ENCODE results near the gene TET3. TPM values are rescaled to one million over a fixed set of nuclear protein-coding genes. Genes with fewer than 3 reads are reported as not detected.

The TET3 gene
- total RNA-seq, 2 donors from 2014 or later = 20.3 to 22.5 TPM

GRCh38 chr2:73998451-73998850 is 13.7 kb downstream of the TET3 start:
- Mint-ChIP-seq H3K27me3 (no peaks in the 10 kb centered on the region), H3K27ac (peak overlapping the region; percentile 98), H3K36me3 (ENCODE audit: low read depth) (peaks cover 3% of the 10 kb centered on the region), H3K4me3 (peak overlapping the region; percentile 55), H3K4me1 (peaks cover 57% of the 10 kb centered on the region)
- ATAC-seq (peak; percentile 63), DNase-seq (peak in 2 of 3 donors; percentile 36 to 39)
- no peaks in the 10 kb centered on the region for H3K9me3 ChIP-seq (ENCODE audit: control insufficient read depth, low read length, poor library complexity, severe bottlenecking)

GRCh38 chr2:73998933-73999332 is 14.2 kb downstream of the TET3 start:
- peaks cover 54% of the 10 kb centered on the region for H3K4me1 Mint-ChIP-seq
- H3K27me3 Mint-ChIP-seq = no peaks in the 10 kb centered on the region
- ATAC-seq = no peak
- H3K9me3 ChIP-seq (ENCODE audit: control insufficient read depth, low read length, poor library complexity, severe bottlenecking) = no peaks in the 10 kb centered on the region
- H3K4me3 Mint-ChIP-seq = peak overlapping the region; percentile 55
- no peak for DNase-seq
- H3K36me3 Mint-ChIP-seq (ENCODE audit: low read depth) = peaks cover 3% of the 10 kb centered on the region
- H3K27ac Mint-ChIP-seq = peak overlapping the region; percentile 98

GRCh38 chr2:73999881-74000597 is 15.3 kb downstream of the TET3 start:
- ATAC-seq = no peak
- peak overlapping the region; percentile 31 for H3K4me3 Mint-ChIP-seq

GRCh38 chr2:74000666-74001065 is 16.0 kb downstream of the TET3 start:
- no peaks in the 10 kb centered on the region for H3K9me3 ChIP-seq (ENCODE audit: control insufficient read depth, low read length, poor library complexity, severe bottlenecking)
- Mint-ChIP-seq H3K36me3 (ENCODE audit: low read depth) (peaks cover 3% of the 10 kb centered on the region), H3K4me1 (peaks cover 50% of the 10 kb centered on the region), H3K4me3 (no peak overlapping the region), H3K27ac (peak overlapping the region; percentile 98), H3K27me3 (no peaks in the 10 kb centered on the region)
- DNase-seq (no peak), ATAC-seq (no peak)

More at GRCh38 chr2:73999881-74000597, 15.3 kb downstream of the TET3 start:
- DNase-seq = no peak
- H3K4me1 Mint-ChIP-seq = peaks cover 50% of the 10 kb centered on the region
- H3K27me3 Mint-ChIP-seq = no peaks in the 10 kb centered on the region
- H3K27ac Mint-ChIP-seq = peak overlapping the region; percentile 98
- no peaks in the 10 kb centered on the region for H3K9me3 ChIP-seq (ENCODE audit: control insufficient read depth, low read length, poor library complexity, severe bottlenecking)
- H3K36me3 Mint-ChIP-seq (ENCODE audit: low read depth) = peaks cover 3% of the 10 kb centered on the region

GRCh38 chr2:74001121-74001520 is 16.4 kb downstream of the TET3 start:
- Mint-ChIP-seq H3K27ac (peak overlapping the region; percentile 91), H3K4me1 (peaks cover 52% of the 10 kb centered on the region), H3K4me3 (peak overlapping the region; percentile 91), H3K36me3 (ENCODE audit: low read depth) (peaks cover 3% of the 10 kb centered on the region), H3K27me3 (no peaks in the 10 kb centered on the region)
- no peaks in the 10 kb centered on the region for H3K9me3 ChIP-seq (ENCODE audit: control insufficient read depth, low read length, poor library complexity, severe bottlenecking)
- ATAC-seq (no peak), DNase-seq (no peak)

- H3K4me3 Mint-ChIP-seq = peak overlapping the region; percentile 91
- DNase-seq (no peak), ATAC-seq (peak; percentile 60)
- H3K36me3 Mint-ChIP-seq (ENCODE audit: low read depth) = peaks cover 3% of the 10 kb centered on the region
- no peaks in the 10 kb centered on the region for H3K27me3 Mint-ChIP-seq
- no peaks in the 10 kb centered on the region for H3K9me3 ChIP-seq (ENCODE audit: control insufficient read depth, low read length, poor library complexity, severe bottlenecking)
- H3K4me1 Mint-ChIP-seq = peaks cover 49% of the 10 kb centered on the region
- H3K27ac Mint-ChIP-seq = peak overlapping the region; percentile 91
Measured at GRCh38 chr2:74001781-74002504, 17.2 kb downstream of the TET3 start.

- H3K9me3 ChIP-seq (ENCODE audit: control insufficient read depth, low read length, poor library complexity, severe bottlenecking) = no peaks in the 10 kb centered on the region
- H3K27ac Mint-ChIP-seq = no peak overlapping the region
Measured at GRCh38 chr2:74002505-74003421, 18.1 kb downstream of the TET3 start.

GRCh38 chr2:74003494-74004211 is 18.9 kb downstream of the TET3 start:
- ATAC-seq = no peak
- H3K36me3 Mint-ChIP-seq (ENCODE audit: low read depth) = peaks cover 2% of the 10 kb centered on the region
- H3K9me3 ChIP-seq (ENCODE audit: control insufficient read depth, low read length, poor library complexity, severe bottlenecking) = no peaks in the 10 kb centered on the region
- DNase-seq = no peak
- H3K4me3 Mint-ChIP-seq = peak overlapping the region; percentile 91
- H3K4me1 Mint-ChIP-seq = peaks cover 39% of the 10 kb centered on the region
- peak overlapping the region; percentile 21 for H3K27ac Mint-ChIP-seq
- H3K27me3 Mint-ChIP-seq = no peaks in the 10 kb centered on the region

More at GRCh38 chr2:74002505-74003421, 18.1 kb downstream of the TET3 start:
- Mint-ChIP-seq H3K36me3 (ENCODE audit: low read depth) (peaks cover 3% of the 10 kb centered on the region), H3K4me3 (peak overlapping the region; percentile 91), H3K4me1 (peaks cover 45% of the 10 kb centered on the region), H3K27me3 (no peaks in the 10 kb centered on the region)
- peak; percentile 76 to 86 (median 81) for DNase-seq
- ATAC-seq = peak; percentile 87

- H3K4me3 Mint-ChIP-seq = peak overlapping the region; percentile 50
Measured at GRCh38 chr2:74004212-74005182, 19.8 kb downstream of the TET3 start.

GRCh38 chr2:74005786-74006185 is 21.1 kb downstream of the TET3 start:
- Mint-ChIP-seq H3K4me1 (peaks cover 30% of the 10 kb centered on the region), H3K27me3 (no peaks in the 10 kb centered on the region), H3K27ac (no peak overlapping the region), H3K4me3 (no peak overlapping the region), H3K36me3 (ENCODE audit: low read depth) (no peaks in the 10 kb centered on the region)
- no peak for DNase-seq
- no peaks in the 10 kb centered on the region for H3K9me3 ChIP-seq (ENCODE audit: control insufficient read depth, low read length, poor library complexity, severe bottlenecking)
- ATAC-seq = no peak

More at GRCh38 chr2:74004212-74005182, 19.8 kb downstream of the TET3 start:
- Mint-ChIP-seq H3K4me1 (peaks cover 33% of the 10 kb centered on the region), H3K27me3 (no peaks in the 10 kb centered on the region), H3K27ac (peak overlapping the region; percentile 21), H3K36me3 (ENCODE audit: low read depth) (no peaks in the 10 kb centered on the region)
- no peak for DNase-seq
- no peak for ATAC-seq
- no peaks in the 10 kb centered on the region for H3K9me3 ChIP-seq (ENCODE audit: control insufficient read depth, low read length, poor library complexity, severe bottlenecking)

GRCh38 chr2:74006459-74006858 is 21.7 kb downstream of the TET3 start:
- Mint-ChIP-seq H3K36me3 (ENCODE audit: low read depth) (no peaks in the 10 kb centered on the region), H3K27ac (peak overlapping the region; percentile 67), H3K4me3 (no peak overlapping the region), H3K27me3 (no peaks in the 10 kb centered on the region), H3K4me1 (peaks cover 25% of the 10 kb centered on the region)
- no peak for ATAC-seq
- H3K9me3 ChIP-seq (ENCODE audit: control insufficient read depth, low read length, poor library complexity, severe bottlenecking) = no peaks in the 10 kb centered on the region
- no peak for DNase-seq
